Common myeloid progenitor, CD34-positive (primary cell): ENCODE measurements around the gene PTER.

Experiments
- CTCF ChIA-PET: fragments of 350-600 bp; sonication (Branson Sonifier 250); formaldehyde crosslinking; loops from one replicate; lab custom pipeline; 2021; ENCODE audit warnings: antibody characterized with exemption; lab: Charles Lee
- POLR2A ChIA-PET: fragments of 350-600 bp; sonication (Branson Sonifier 250); formaldehyde crosslinking; loops from one replicate; lab custom pipeline; 2021; ENCODE audit warnings: antibody characterized with exemption; lab: Charles Lee
- DNase-seq, 3 donors: peaks; one replicate each; pipeline versions ENCODE4 v3.0.0 to v3.0.0-alpha.2; 2013
- H3K27ac ChIP-seq, 2 experiments: 1 replicate in 1 of 2; 2 replicates in 1 of 2; pipeline ENCODE4 v1.7.0; 2013; ENCODE audit warnings: inconsistent platforms in 2 of 2, low read length in 2 of 2, mild to moderate bottlenecking in 2 of 2, low read depth in 1 of 2, moderate library complexity in 1 of 2; ENCODE audit not compliant: severe bottlenecking in 2 of 2, insufficient read depth in 1 of 2, poor library complexity in 1 of 2
- H3K27me3 ChIP-seq, 5 experiments: replicated peaks in 2 of 5; 1 replicate in 3 of 5; 2 replicates in 2 of 5; pipeline versions ENCODE4 v1.6.1 to v1.7.0; 2013; ENCODE audit warnings: low read length in 4 of 5, mild to moderate bottlenecking in 2 of 5, moderate library complexity in 2 of 5, inconsistent platforms in 1 of 5; ENCODE audit not compliant: insufficient read depth in 5 of 5, control insufficient read depth in 4 of 5
- H3K36me3 ChIP-seq, 4 experiments: 1 replicate in 2 of 4; 2 replicates in 2 of 4; pipeline versions ENCODE4 v1.6.1 to v1.7.0; 2013; ENCODE audit warnings: low read length in 3 of 4, control low read depth in 1 of 4, mild to moderate bottlenecking in 1 of 4; ENCODE audit not compliant: control insufficient read depth in 4 of 4, insufficient read depth in 4 of 4
- H3K4me1 ChIP-seq, 4 experiments: 1 replicate in 3 of 4; 2 replicates in 1 of 4; pipeline versions ENCODE4 v1.6.1 to v1.7.1; 2013; ENCODE audit warnings: low read length in 3 of 4, mild to moderate bottlenecking in 3 of 4, control low read depth in 1 of 4, inconsistent platforms in 1 of 4, moderate library complexity in 1 of 4; ENCODE audit not compliant: control insufficient read depth in 4 of 4, insufficient read depth in 4 of 4; ENCODE audit errors: control extremely low read depth in 1 of 4
- H3K4me3 ChIP-seq, 7 experiments: 1 replicate in 4 of 7; 2 replicates in 3 of 7; pipeline versions ENCODE4 v1.5.1 to v1.7.0; 2013; ENCODE audit warnings: mild to moderate bottlenecking in 7 of 7, low read length in 6 of 7, moderate library complexity in 6 of 7, inconsistent platforms in 2 of 7, low read depth in 2 of 7, control low read depth in 1 of 7; ENCODE audit not compliant: insufficient read depth in 4 of 7, control insufficient read depth in 1 of 7; ENCODE audit errors: extremely low read depth in 1 of 7
- H3K9me3 ChIP-seq, 5 experiments: 1 replicate in 4 of 5; 2 replicates in 1 of 5; pipeline versions ENCODE4 v1.6.1 to v1.7.1; 2013; ENCODE audit warnings: low read length in 4 of 5, mild to moderate bottlenecking in 2 of 5, inconsistent platforms in 1 of 5, low read depth in 1 of 5, moderate library complexity in 1 of 5; ENCODE audit not compliant: control insufficient read depth in 4 of 5, insufficient read depth in 2 of 5; ENCODE audit errors: control extremely low read depth in 1 of 5
- WGBS: methylation state at CpG from one replicate; pipeline ENCODE4 v1.1.5; 2013; ENCODE audit not compliant: insufficient coverage; 5-methylcytosine and 5-hydroxymethylcytosine counted together

Gene PTER

DNA sequence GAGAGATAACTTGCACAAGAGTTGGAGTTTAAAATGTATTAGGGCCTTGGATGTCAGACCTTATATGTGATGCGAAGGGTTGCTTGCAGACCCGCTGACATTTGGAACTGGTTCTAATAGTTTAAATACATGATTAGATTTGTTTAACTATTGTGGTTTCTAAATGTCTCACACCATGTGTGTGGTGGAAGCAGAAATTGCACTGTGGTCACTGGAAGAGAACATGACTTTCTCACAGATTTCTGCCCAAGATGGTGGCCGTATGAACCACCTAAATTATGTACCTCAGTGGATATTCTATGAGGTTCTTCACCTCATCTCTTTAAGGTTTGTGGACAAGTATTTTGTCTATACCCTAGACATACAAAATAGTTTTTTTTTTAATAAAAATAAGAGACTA is 93.0 kb downstream of the PTER start:
- no CpG with 5 or more reads among the region's 3 CpGs for WGBS
- Histone ChIP-seq H3K27me3 (peaks cover 0 to under 1% (median 0%) of the 10 kb centered on the region in 5 experiments), H3K27ac (no peak overlapping the region), H3K9me3 (no peaks in the 10 kb centered on the region), H3K36me3 (no peaks in the 10 kb centered on the region), H3K4me1 (no peaks in the 10 kb centered on the region), H3K4me3 (no peak overlapping the region)
- no peak for DNase-seq
- ChIA-PET CTCF (interaction anchor here (2.0 kb wide), 1 partner anchor 11 kb away, joined by 5 read pairs; no protein-coding TSS in a partner anchor), POLR2A (no interaction called here)

DNA sequence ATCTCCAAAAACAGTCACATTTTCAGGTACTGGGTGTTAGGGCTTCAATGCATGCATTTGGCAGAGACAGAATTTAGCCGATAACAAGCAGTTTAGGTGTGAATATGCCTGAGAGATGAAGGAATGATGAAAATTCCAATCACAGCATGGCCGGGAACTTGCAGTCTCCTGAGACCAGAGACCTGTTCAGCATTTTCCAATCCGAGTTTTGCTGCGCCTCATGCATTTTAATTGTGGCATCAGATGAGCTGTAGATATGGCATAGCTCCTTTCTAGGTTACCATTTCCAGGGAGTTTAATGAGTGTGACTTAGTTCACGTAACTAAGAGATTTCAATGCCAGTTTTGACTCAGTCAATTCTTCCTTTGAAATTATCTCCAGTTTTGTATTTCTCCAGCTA is 99.3 kb downstream of the PTER start:
- WGBS = 100% methylated on average over 5 of the region's 5 CpGs

GRCh38 chr10:16544099-16544498 is 107.3 kb downstream of the PTER start:
- no peak overlapping the region for H3K27ac ChIP-seq
- no peak overlapping the region for H3K4me3 ChIP-seq
- ChIA-PET POLR2A (interaction anchor here (0.7 kb wide), 1 partner anchor 610 kb away, joined by 3 read pairs; no protein-coding TSS in a partner anchor), CTCF (interaction anchor here (1.1 kb wide), 2 partner anchors 30 to 53 kb away, joined by 3 to 4 read pairs; no protein-coding TSS in a partner anchor)
- peaks cover 0 to 3% (median 0%) of the 10 kb centered on the region in 5 experiments for H3K27me3 ChIP-seq
- H3K4me1 ChIP-seq = no peaks in the 10 kb centered on the region
- whole genome bisulfite sequencing = 100% methylated on average over 2 of the region's 3 CpGs
- H3K9me3 ChIP-seq = no peaks in the 10 kb centered on the region
- DNase-seq = no peak
- H3K36me3 ChIP-seq = no peaks in the 10 kb centered on the region

More for the DNA sequence above, 99.3 kb downstream of the PTER start:
- no peaks in the 10 kb centered on the region for H3K36me3 ChIP-seq
- H3K4me1 ChIP-seq = no peaks in the 10 kb centered on the region
- H3K27ac ChIP-seq = no peak overlapping the region
- CTCF ChIA-PET = no interaction called here
- POLR2A ChIA-PET = interaction anchor here (0.5 kb wide), 1 partner anchor 664 kb away, joined by 3 read pairs; no protein-coding TSS in a partner anchor
- H3K4me3 ChIP-seq = no peak overlapping the region
- DNase-seq = no peak
- H3K9me3 ChIP-seq = no peaks in the 10 kb centered on the region
- peaks cover 0 to 5% (median 0%) of the 10 kb centered on the region in 5 experiments for H3K27me3 ChIP-seq

GRCh38 chr10:16544591-16544990 is 107.8 kb downstream of the PTER start:
- Histone ChIP-seq H3K27ac (no peak overlapping the region), H3K27me3 (peaks cover 0 to 3% (median 0%) of the 10 kb centered on the region in 5 experiments), H3K4me3 (no peak overlapping the region), H3K4me1 (no peaks in the 10 kb centered on the region), H3K36me3 (no peaks in the 10 kb centered on the region), H3K9me3 (no peaks in the 10 kb centered on the region)
- CTCF ChIA-PET = interaction anchor here (0.6 to 1.9 kb wide), 7 partner anchors 23 to 663 kb away, joined by 3 to 6 read pairs (median 4); partner anchors contain the start of gene C1QL3
- POLR2A ChIA-PET = no interaction called here
- WGBS = 94% methylated on average over 2 of the region's 4 CpGs
- no peak for DNase-seq

DNA sequence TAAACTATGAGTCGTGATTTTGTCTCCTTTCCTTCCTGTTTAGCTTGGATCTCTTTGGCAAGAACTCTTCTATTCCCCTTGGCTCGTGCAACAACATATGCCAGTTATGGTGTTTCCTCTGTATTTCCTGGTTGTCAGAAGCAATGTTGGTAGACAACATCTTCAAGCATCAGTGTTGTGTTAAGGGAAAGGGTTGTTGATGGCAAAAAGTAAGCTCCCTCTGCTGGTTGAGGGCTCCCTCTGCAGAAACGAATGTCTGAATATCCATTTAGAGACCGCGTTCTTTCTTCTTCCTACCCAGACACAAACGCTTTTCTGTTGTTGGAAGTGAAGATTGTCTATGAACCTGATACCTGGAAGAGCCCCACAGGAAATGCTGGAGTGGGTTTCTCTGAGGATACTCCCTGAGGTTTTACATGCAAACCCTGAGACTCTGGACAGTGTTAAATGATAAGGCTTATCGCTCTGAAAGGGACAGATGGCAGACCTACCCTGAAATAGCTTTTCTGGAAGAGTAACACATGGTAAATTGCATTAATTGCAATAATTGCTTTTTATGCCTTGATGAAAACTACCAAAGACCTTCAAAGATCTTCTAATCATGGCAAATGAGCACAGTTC is 108.4 kb downstream of the PTER start:
- H3K27me3 ChIP-seq = no peaks in the 10 kb centered on the region
- CTCF ChIA-PET = interaction anchor here (0.6 to 1.9 kb wide), 7 partner anchors 24 to 663 kb away, joined by 3 to 6 read pairs (median 4); partner anchors contain the start of gene C1QL3
- no peaks in the 10 kb centered on the region for H3K9me3 ChIP-seq
- no peak overlapping the region for H3K4me3 ChIP-seq
- no peaks in the 10 kb centered on the region for H3K36me3 ChIP-seq
- no peaks in the 10 kb centered on the region for H3K4me1 ChIP-seq
- WGBS = 44% methylated on average over 3 of the region's 7 CpGs
- DNase-seq = peak; percentile 27 to 57 (median 52)
- no peak overlapping the region for H3K27ac ChIP-seq
- POLR2A ChIA-PET = interaction anchor here (0.6 kb wide), 1 partner anchor 244 kb away, joined by 3 read pairs; no protein-coding TSS in a partner anchor

DNA sequence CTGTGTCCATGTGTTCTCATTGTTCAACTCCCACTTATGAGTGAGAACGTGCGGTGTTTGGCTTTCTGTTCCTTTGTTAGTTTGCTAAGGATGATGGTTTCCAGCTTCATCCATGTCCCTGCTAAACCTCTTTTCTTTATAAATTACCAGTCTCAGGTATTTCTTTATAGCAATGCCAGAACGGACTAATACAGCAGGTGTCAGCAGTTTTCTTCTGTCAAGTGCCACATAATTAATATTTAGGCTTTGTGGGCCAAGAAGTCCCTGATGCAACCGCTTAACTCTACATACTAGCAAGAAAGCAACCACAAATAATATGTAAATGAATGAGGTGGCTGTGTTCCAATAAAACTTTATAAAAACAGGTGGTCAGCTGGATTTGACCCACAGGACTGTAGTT is 111.2 kb downstream of the PTER start:
- ChIA-PET CTCF (interaction anchor here (0.5 kb wide), 1 partner anchor 197 kb away, joined by 3 read pairs; no protein-coding TSS in a partner anchor), POLR2A (no interaction called here)
- Histone ChIP-seq H3K27ac (no peak overlapping the region), H3K36me3 (no peaks in the 10 kb centered on the region), H3K4me1 (no peaks in the 10 kb centered on the region), H3K9me3 (no peaks in the 10 kb centered on the region), H3K27me3 (no peaks in the 10 kb centered on the region), H3K4me3 (no peak overlapping the region)
- no peak for DNase-seq
- WGBS = 100% methylated on average over 1 of the region's 4 CpGs

- DNase-seq = no peak
- H3K27me3 ChIP-seq = peaks cover 0 to 1% (median 0%) of the 10 kb centered on the region in 5 experiments
- H3K9me3 ChIP-seq = peaks cover 0 to 6% (median 0%) of the 10 kb centered on the region in 5 experiments
- H3K27ac ChIP-seq = no peak overlapping the region
- H3K36me3 ChIP-seq = no peaks in the 10 kb centered on the region
- POLR2A ChIA-PET = no interaction called here
- 90% methylated on average over 5 of the region's 5 CpGs for WGBS
- CTCF ChIA-PET = interaction anchor here (1.1 kb wide), 1 partner anchor 25 kb away, joined by 3 read pairs; no protein-coding TSS in a partner anchor
- H3K4me1 ChIP-seq = no peaks in the 10 kb centered on the region
- H3K4me3 ChIP-seq = no peak overlapping the region
These were observed 122.5 kb downstream of the PTER start for GRCh38 chr10:16559236-16559773.
